Ishikawa (cell line): ENCODE results near the gene FNDC5.

Experiments used
- CEBPB ChIP-seq: IDR thresholded peaks from 2 replicates; pipeline ENCODE4 v1.6.1; 2012
- CREB1 ChIP-seq: IDR thresholded peaks from 2 replicates; pipeline ENCODE4 v1.6.1; 2012; ENCODE audit warnings: low read depth
- EGR1 ChIP-seq: IDR thresholded peaks from 2 replicates; pipeline ENCODE4 v1.6.1; 2012
- EP300 ChIP-seq: IDR thresholded peaks from 2 replicates; pipeline ENCODE4 v1.6.1; 2012; ENCODE audit warnings: borderline replicate concordance
- FOXM1 ChIP-seq: IDR thresholded peaks from 2 replicates; pipeline ENCODE4 v1.6.1; 2012; ENCODE audit warnings: low read depth, borderline replicate concordance
- MAX ChIP-seq: IDR thresholded peaks from 2 replicates; pipeline ENCODE4 v1.6.1; 2012
- NFIC ChIP-seq: IDR thresholded peaks from 2 replicates; pipeline ENCODE4 v1.6.1; 2012
- RAD21 ChIP-seq: IDR thresholded peaks from 2 replicates; pipeline ENCODE4 v1.6.1; 2012; ENCODE audit warnings: low read depth
- REST ChIP-seq: IDR thresholded peaks from 2 replicates; pipeline ENCODE4 v1.6.1; 2012; ENCODE audit warnings: low read depth, mild to moderate bottlenecking
- TAF1 ChIP-seq: IDR thresholded peaks from 2 replicates; pipeline ENCODE4 v1.6.1; 2012; ENCODE audit warnings: low read depth, mild to moderate bottlenecking
- TCF12 ChIP-seq: IDR thresholded peaks from 2 replicates; pipeline ENCODE4 v1.6.1; 2012; ENCODE audit warnings: low read depth
- TEAD4 ChIP-seq: IDR thresholded peaks from 2 replicates; pipeline ENCODE4 v1.6.1; 2012
- USF1 ChIP-seq: IDR thresholded peaks from 2 replicates; pipeline ENCODE4 v1.6.1; 2012
- YY1 ChIP-seq: IDR thresholded peaks from 2 replicates; pipeline ENCODE4 v1.6.1; 2012; ENCODE audit warnings: low read depth
- ZBTB7A ChIP-seq: IDR thresholded peaks from 2 replicates; pipeline ENCODE4 v1.6.1; 2012; ENCODE audit warnings: low read depth

Gene FNDC5

GRCh38 chr1:32816676-32817158 is 54.0 kb downstream of the FNDC5 start:
- TF ChIP-seq NFIC, result no peak
- no peak for TF ChIP-seq YY1
- no peak; the same call in 1 of the 2 replicates for TF ChIP-seq ZBTB7A
- TF ChIP-seq TAF1, result no peak
- TF ChIP-seq USF1, result no peak
- TF ChIP-seq CREB1, result no peak
- TF ChIP-seq EGR1, result no peak
- TF ChIP-seq TEAD4, result no peak
- no peak for TF ChIP-seq REST
- TF ChIP-seq EP300, result no peak
- no peak for TF ChIP-seq RAD21
- TF ChIP-seq FOXM1, result no peak
- no peak for TF ChIP-seq MAX
- TF ChIP-seq TCF12, result no peak
- TF ChIP-seq CEBPB, result no peak

GRCh38 chr1:32813941-32814739 is 56.6 kb downstream of the FNDC5 start:
- TF ChIP-seq USF1 (no peak), CREB1 (no peak), REST (no peak), CEBPB (no peak), YY1 (no peak), NFIC (no peak), EP300 (no peak), FOXM1 (no peak), TAF1 (no peak), TEAD4 (no peak), MAX (no peak), RAD21 (no peak), EGR1 (no peak), ZBTB7A (no peak), TCF12 (no peak)
